Ovary (tissue), 3 donors: Measurements from ENCODE around the gene HOXA6.

Source experiments
- CTCF ChIP-seq, 3 donors: fragments of 450-650 bp in 2 of 3; fragments of 200-600 bp in 1 of 3; IDR thresholded peaks; one replicate each; pipeline versions ENCODE4 v1.5.1 to v1.8.0; 2016 to 2022; ENCODE audit warnings: antibody characterized with exemption in 3 of 3, mild to moderate bottlenecking in 1 of 3
- EP300 ChIP-seq: sonication (generic); formaldehyde crosslinking; IDR thresholded peaks from one replicate; pipeline ENCODE4 v1.6.1; 2017; ENCODE audit warnings: antibody characterized with exemption
- POLR2A ChIP-seq: fragments of 450-650 bp; IDR thresholded peaks from one replicate; pipeline ENCODE4 v1.6.1; 2017; ENCODE audit warnings: antibody characterized with exemption, mild to moderate bottlenecking, moderate library complexity
- donor health status: DM: no; HTN: no; CAD: no.

DNA sequence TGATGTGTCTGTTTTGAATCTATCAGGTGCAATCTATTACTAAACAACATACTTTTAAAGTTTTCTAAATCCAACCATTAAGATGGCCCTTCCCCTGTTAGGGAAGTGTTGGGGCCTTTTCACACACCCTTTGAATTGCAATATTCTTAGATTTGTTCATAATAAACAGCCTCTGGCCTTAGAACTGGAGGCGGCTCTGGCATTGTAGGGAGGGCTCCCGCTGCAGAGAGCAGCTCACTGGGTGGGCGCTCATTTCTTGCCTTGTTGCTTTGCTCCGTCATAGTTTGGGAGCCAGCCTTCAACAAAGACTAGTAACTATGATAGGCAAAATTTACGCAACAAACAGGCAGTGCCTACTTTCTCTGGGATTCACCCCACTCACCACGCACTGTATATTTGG is 30.8 kb upstream of the HOXA6 start:
- TF ChIP-seq CTCF (IDR thresholded peaks at IDR 0.05) (no peak), POLR2A (no peak), EP300 (no peak)
